ENCODE data around the gene LRRC42.
"Not testable (repeated sequence)": the region's sequence is repeated elsewhere in the genome, so short reads cannot be mapped to it uniquely, and the experiment has no call there.

The LRRC42 gene

GRCh38 chr1:53998223-53998622 lies 52.1 kb downstream of the LRRC42 start:
- no peaks in the 10 kb centered on the region for H3K9me3 ChIP-seq (ENCODE audit: control insufficient read depth in 1 of 2, low read length in 2 of 2)
- H3K27me3 ChIP-seq (ENCODE audit: low read depth, low read length) = no peaks in the 10 kb centered on the region
- no peak overlapping the region for H3K4me3 ChIP-seq (ENCODE audit: low read depth in 1 of 2, low read length in 2 of 2)
- H3K36me3 ChIP-seq (ENCODE audit: control insufficient read depth in 1 of 2, insufficient read depth in 2 of 2, low read length in 2 of 2) = no peaks in the 10 kb centered on the region
- no peak overlapping the region for H3K27ac ChIP-seq (ENCODE audit: low read length)
- H3K4me1 ChIP-seq (ENCODE audit: control insufficient read depth in 1 of 2, insufficient read depth in 2 of 2, low read length in 2 of 2) = no peaks in the 10 kb centered on the region

GRCh38 chr1:53999920-54000319 lies 53.8 kb downstream of the LRRC42 start:
- no peaks in the 10 kb centered on the region for H3K27me3 ChIP-seq (ENCODE audit: low read depth, low read length)
- no peak overlapping the region for H3K4me3 ChIP-seq (ENCODE audit: low read depth in 1 of 2, low read length in 2 of 2)
- no peak overlapping the region for H3K27ac ChIP-seq (ENCODE audit: low read length)
- no peaks in the 10 kb centered on the region for H3K36me3 ChIP-seq (ENCODE audit: control insufficient read depth in 1 of 2, insufficient read depth in 2 of 2, low read length in 2 of 2)
- H3K4me1 ChIP-seq (ENCODE audit: control insufficient read depth in 1 of 2, insufficient read depth in 2 of 2, low read length in 2 of 2) = no peaks in the 10 kb centered on the region
- peaks cover 0 to 4% of the 10 kb centered on the region in 2 donors for H3K9me3 ChIP-seq (ENCODE audit: control insufficient read depth in 1 of 2, low read length in 2 of 2)

GRCh38 chr1:54001591-54001990 lies 55.4 kb downstream of the LRRC42 start:
- Histone ChIP-seq H3K27me3 (ENCODE audit: low read depth, low read length) (no peaks in the 10 kb centered on the region), H3K27ac (ENCODE audit: low read length) (no peak overlapping the region), H3K4me1 (ENCODE audit: control insufficient read depth in 1 of 2, insufficient read depth in 2 of 2, low read length in 2 of 2) (no peaks in the 10 kb centered on the region), H3K4me3 (ENCODE audit: low read depth in 1 of 2, low read length in 2 of 2) (no peak overlapping the region), H3K9me3 (ENCODE audit: control insufficient read depth in 1 of 2, low read length in 2 of 2) (peaks cover 0 to 4% of the 10 kb centered on the region in 2 donors), H3K36me3 (ENCODE audit: control insufficient read depth in 1 of 2, insufficient read depth in 2 of 2, low read length in 2 of 2) (no peaks in the 10 kb centered on the region)

GRCh38 chr1:54002544-54003248 lies 56.5 kb downstream of the LRRC42 start:
- Histone ChIP-seq H3K36me3 (ENCODE audit: control insufficient read depth in 1 of 2, insufficient read depth in 2 of 2, low read length in 2 of 2) (no peaks in the 10 kb centered on the region), H3K9me3 (ENCODE audit: control insufficient read depth in 1 of 2, low read length in 2 of 2) (peaks cover 0 to 4% of the 10 kb centered on the region in 2 donors), H3K4me1 (ENCODE audit: control insufficient read depth in 1 of 2, insufficient read depth in 2 of 2, low read length in 2 of 2) (no peaks in the 10 kb centered on the region), H3K4me3 (ENCODE audit: low read depth in 1 of 2, low read length in 2 of 2) (no peak overlapping the region), H3K27me3 (ENCODE audit: low read depth, low read length) (no peaks in the 10 kb centered on the region), H3K27ac (ENCODE audit: low read length) (no peak overlapping the region)

- H3K4me3 ChIP-seq (ENCODE audit: low read depth in 1 of 2, low read length in 2 of 2) = no peak overlapping the region
- no peaks in the 10 kb centered on the region for H3K27me3 ChIP-seq (ENCODE audit: low read depth, low read length)
- H3K9me3 ChIP-seq (ENCODE audit: control insufficient read depth in 1 of 2, low read length in 2 of 2) = peaks cover 0 to 4% of the 10 kb centered on the region in 2 donors
- H3K36me3 ChIP-seq (ENCODE audit: control insufficient read depth in 1 of 2, insufficient read depth in 2 of 2, low read length in 2 of 2) = no peaks in the 10 kb centered on the region
- H3K27ac ChIP-seq (ENCODE audit: low read length) = no peak overlapping the region
- no peaks in the 10 kb centered on the region for H3K4me1 ChIP-seq (ENCODE audit: control insufficient read depth in 1 of 2, insufficient read depth in 2 of 2, low read length in 2 of 2)
Observed at GRCh38 chr1:54003249-54003646, 57.1 kb downstream of the LRRC42 start.

- H3K4me3 ChIP-seq (ENCODE audit: low read depth in 1 of 2, low read length in 2 of 2); H3K9me3 ChIP-seq (ENCODE audit: control insufficient read depth in 1 of 2, low read length in 2 of 2); H3K27me3 ChIP-seq (ENCODE audit: low read depth, low read length); H3K36me3 ChIP-seq (ENCODE audit: control insufficient read depth in 1 of 2, insufficient read depth in 2 of 2, low read length in 2 of 2); H3K27ac ChIP-seq (ENCODE audit: low read length); H3K4me1 ChIP-seq (ENCODE audit: control insufficient read depth in 1 of 2, insufficient read depth in 2 of 2, low read length in 2 of 2): not testable (repeated sequence)
Observed at GRCh38 chr1:54003750-54004480, 57.8 kb downstream of the LRRC42 start.

GRCh38 chr1:54004481-54005049 lies 58.4 kb downstream of the LRRC42 start:
- no peak overlapping the region for H3K27ac ChIP-seq (ENCODE audit: low read length)
- H3K27me3 ChIP-seq (ENCODE audit: low read depth, low read length) = no peaks in the 10 kb centered on the region
- H3K4me1 ChIP-seq (ENCODE audit: control insufficient read depth in 1 of 2, insufficient read depth in 2 of 2, low read length in 2 of 2) = no peaks in the 10 kb centered on the region
- H3K4me3 ChIP-seq (ENCODE audit: low read depth in 1 of 2, low read length in 2 of 2) = no peak overlapping the region
- H3K9me3 ChIP-seq (ENCODE audit: control insufficient read depth in 1 of 2, low read length in 2 of 2) = peaks cover 0 to 4% of the 10 kb centered on the region in 2 donors
- no peaks in the 10 kb centered on the region for H3K36me3 ChIP-seq (ENCODE audit: control insufficient read depth in 1 of 2, insufficient read depth in 2 of 2, low read length in 2 of 2)

- Histone ChIP-seq H3K27ac (ENCODE audit: low read length) (no peak overlapping the region), H3K4me1 (ENCODE audit: control insufficient read depth in 1 of 2, insufficient read depth in 2 of 2, low read length in 2 of 2) (no peaks in the 10 kb centered on the region), H3K4me3 (ENCODE audit: low read depth in 1 of 2, low read length in 2 of 2) (no peak overlapping the region), H3K9me3 (ENCODE audit: control insufficient read depth in 1 of 2, low read length in 2 of 2) (peaks cover 0 to 4% of the 10 kb centered on the region in 2 donors), H3K27me3 (ENCODE audit: low read depth, low read length) (no peaks in the 10 kb centered on the region), H3K36me3 (ENCODE audit: control insufficient read depth in 1 of 2, insufficient read depth in 2 of 2, low read length in 2 of 2) (no peaks in the 10 kb centered on the region)
Observed at GRCh38 chr1:54006508-54006907, 60.4 kb downstream of the LRRC42 start.

GRCh38 chr1:54007613-54008012 lies 61.5 kb downstream of the LRRC42 start:
- Histone ChIP-seq H3K36me3 (ENCODE audit: control insufficient read depth in 1 of 2, insufficient read depth in 2 of 2, low read length in 2 of 2) (no peaks in the 10 kb centered on the region), H3K9me3 (ENCODE audit: control insufficient read depth in 1 of 2, low read length in 2 of 2) (peaks cover 0 to 4% of the 10 kb centered on the region in 2 donors), H3K4me1 (ENCODE audit: control insufficient read depth in 1 of 2, insufficient read depth in 2 of 2, low read length in 2 of 2) (no peaks in the 10 kb centered on the region), H3K4me3 (ENCODE audit: low read depth in 1 of 2, low read length in 2 of 2) (no peak overlapping the region), H3K27me3 (ENCODE audit: low read depth, low read length) (no peaks in the 10 kb centered on the region), H3K27ac (ENCODE audit: low read length) (no peak overlapping the region)

- Histone ChIP-seq H3K27ac (ENCODE audit: low read length) (no peak overlapping the region), H3K27me3 (ENCODE audit: low read depth, low read length) (no peaks in the 10 kb centered on the region), H3K36me3 (ENCODE audit: control insufficient read depth in 1 of 2, insufficient read depth in 2 of 2, low read length in 2 of 2) (no peaks in the 10 kb centered on the region), H3K9me3 (ENCODE audit: control insufficient read depth in 1 of 2, low read length in 2 of 2) (peaks cover 0 to 4% of the 10 kb centered on the region in 2 donors), H3K4me3 (ENCODE audit: low read depth in 1 of 2, low read length in 2 of 2) (no peak overlapping the region), H3K4me1 (ENCODE audit: control insufficient read depth in 1 of 2, insufficient read depth in 2 of 2, low read length in 2 of 2) (no peaks in the 10 kb centered on the region)
Observed at GRCh38 chr1:54008876-54009275, 62.7 kb downstream of the LRRC42 start.

- H3K27ac ChIP-seq (ENCODE audit: low read length) = no peak overlapping the region
- no peaks in the 10 kb centered on the region for H3K4me1 ChIP-seq (ENCODE audit: control insufficient read depth in 1 of 2, insufficient read depth in 2 of 2, low read length in 2 of 2)
- H3K9me3 ChIP-seq (ENCODE audit: control insufficient read depth in 1 of 2, low read length in 2 of 2) = peaks cover 0 to under 1% of the 10 kb centered on the region in 2 donors
- H3K27me3 ChIP-seq (ENCODE audit: low read depth, low read length) = no peaks in the 10 kb centered on the region
- no peak overlapping the region for H3K4me3 ChIP-seq (ENCODE audit: low read depth in 1 of 2, low read length in 2 of 2)
- H3K36me3 ChIP-seq (ENCODE audit: control insufficient read depth in 1 of 2, insufficient read depth in 2 of 2, low read length in 2 of 2) = no peaks in the 10 kb centered on the region
Observed at GRCh38 chr1:54009406-54009805, 63.3 kb downstream of the LRRC42 start.

Data from muscle layer of duodenum (tissue), 2 donors.